HepG2 (cell line): ENCODE results near the gene S100A12. TPM values are rescaled to one million over a fixed set of nuclear protein-coding genes. Genes with fewer than 3 reads are reported as not detected.
A peak's percentile ranks its signal among the peaks of the same experiment; 100 is the strongest.

Experiments
- HBP1 ChIP-seq: IDR thresholded peaks from 2 replicates; pipeline ENCODE4 v1.6.1; 2016; ENCODE audit warnings: low read depth, control low read depth
- HIVEP1 ChIP-seq: sonication (generic); formaldehyde crosslinking; IDR thresholded peaks from 2 replicates; pipeline ENCODE4 v1.4.0; 2020; ENCODE audit warnings: mild to moderate bottlenecking, missing genetic modification reagents
- HNF4G ChIP-seq, 2 experiments: sonication (generic) in 1 of 2; formaldehyde crosslinking in 1 of 2; IDR thresholded peaks; 2 replicates each; pipeline versions ENCODE4 v1.4.0 to v1.6.1; 2011 to 2020; ENCODE audit warnings: borderline replicate concordance in 2 of 2, low read depth in 2 of 2, mild to moderate bottlenecking in 2 of 2, low read length in 1 of 2, missing genetic modification reagents in 1 of 2, moderate library complexity in 1 of 2
- HNRNPL ChIP-seq: fragments of 200-400 bp; formaldehyde crosslinking; IDR thresholded peaks from 2 replicates; pipeline ENCODE4 v1.6.1; 2017; ENCODE audit warnings: mild to moderate bottlenecking, low read depth, low read length
- MEF2D ChIP-seq: sonication (generic); formaldehyde crosslinking; IDR thresholded peaks from 2 replicates; pipeline ENCODE4 v1.5.1; 2020; ENCODE audit warnings: mild to moderate bottlenecking, missing genetic modification reagents
- MEIS2 ChIP-seq: sonication (generic); formaldehyde crosslinking; IDR thresholded peaks from 2 replicates; pipeline ENCODE4 v1.9.0; 2021; ENCODE audit warnings: mild to moderate bottlenecking, missing genetic modification reagents
- PCBP2 ChIP-seq: fragments of 200-400 bp; formaldehyde crosslinking; optimal IDR thresholded peaks from 2 replicates; pipeline ENCODE3; 2018; ENCODE audit warnings: low read length, low read depth; ENCODE audit not compliant: poor library complexity, severe bottlenecking
- POLR2AphosphoS2 ChIP-seq: IDR thresholded peaks from 2 replicates; pipeline ENCODE4 v1.6.1; 2011; ENCODE audit warnings: low read depth, low read length, improper control_type of control experiment
- SATB2 ChIP-seq: sonication (generic); formaldehyde crosslinking; IDR thresholded peaks from 2 replicates; pipeline ENCODE4 v1.5.0; 2020; ENCODE audit warnings: missing genetic modification reagents
- SCMH1 ChIP-seq: sonication (generic); formaldehyde crosslinking; IDR thresholded peaks from 2 replicates; pipeline ENCODE4 v1.9.0; 2021; ENCODE audit warnings: missing genetic modification reagents, mild to moderate bottlenecking, borderline replicate concordance
- SNAI1 ChIP-seq: sonication (generic); formaldehyde crosslinking; IDR thresholded peaks from 2 replicates; pipeline ENCODE4 v1.5.0; 2020; ENCODE audit warnings: mild to moderate bottlenecking, missing genetic modification reagents, borderline replicate concordance
- SP140L ChIP-seq: sonication (generic); formaldehyde crosslinking; IDR thresholded peaks from 2 replicates; pipeline ENCODE4 v1.4.0; 2020; ENCODE audit warnings: missing genetic modification reagents, borderline replicate concordance
- SYNCRIP ChIP-seq: fragments of 200-400 bp; formaldehyde crosslinking; IDR thresholded peaks from 2 replicates; pipeline ENCODE4 v1.6.1; 2018; ENCODE audit warnings: mild to moderate bottlenecking, low read depth, low read length; ENCODE audit not compliant: insufficient read depth
- TSC22D2 ChIP-seq: sonication (generic); formaldehyde crosslinking; IDR thresholded peaks from 2 replicates; pipeline ENCODE4 v1.5.1; 2020; ENCODE audit warnings: missing genetic modification reagents, mild to moderate bottlenecking, borderline replicate concordance
- U2AF2 ChIP-seq: fragments of 200-400 bp; formaldehyde crosslinking; IDR thresholded peaks from 2 replicates; pipeline ENCODE4 v1.6.1; 2017; ENCODE audit warnings: low read depth, mild to moderate bottlenecking, low read length
- XBP1 ChIP-seq: sonication (generic); formaldehyde crosslinking; IDR thresholded peaks from 2 replicates; pipeline ENCODE4 v1.5.0; 2020; ENCODE audit warnings: missing genetic modification reagents
- ZFP82 ChIP-seq: sonication (generic); formaldehyde crosslinking; IDR thresholded peaks from 2 replicates; pipeline ENCODE4 v1.5.1; 2020; ENCODE audit warnings: mild to moderate bottlenecking, missing genetic modification reagents, borderline replicate concordance
- ZNF326 ChIP-seq: sonication (generic); formaldehyde crosslinking; IDR thresholded peaks from 2 replicates; pipeline ENCODE4 v1.4.0; 2020; ENCODE audit warnings: missing genetic modification reagents, borderline replicate concordance
- ZNF333 ChIP-seq: sonication (generic); formaldehyde crosslinking; IDR thresholded peaks from 2 replicates; pipeline ENCODE4 v1.4.0; 2020; ENCODE audit warnings: mild to moderate bottlenecking, missing genetic modification reagents, borderline replicate concordance
- ZNF556 ChIP-seq: sonication (generic); formaldehyde crosslinking; IDR thresholded peaks from 2 replicates; pipeline ENCODE4 v1.4.0; 2020; ENCODE audit warnings: mild to moderate bottlenecking, missing genetic modification reagents, borderline replicate concordance
- ZNF891 ChIP-seq: sonication (generic); formaldehyde crosslinking; IDR thresholded peaks from 2 replicates; pipeline ENCODE4 v1.5.0; 2020; ENCODE audit warnings: mild to moderate bottlenecking, missing genetic modification reagents
- ZSCAN12 ChIP-seq: sonication (generic); formaldehyde crosslinking; IDR thresholded peaks from 2 replicates; pipeline ENCODE4 v1.9.0; 2021; ENCODE audit warnings: mild to moderate bottlenecking, missing genetic modification reagents
- polyA plus RNA-seq, 8 experiments: library from polyadenylated mRNA; depleted of rRNA in 3 of 8; stranded (reverse) in 7 of 8; unstranded in 1 of 8; fragments of >200 nt; fragmentation: Illumina TruSeq in 4 of 8; extraction: Trizol in 4 of 8; gene quantifications; 2 replicates each; pipeline versions ENCODE4 v1.2.1 to v1.2.3, GENCODE V29; 2011 to 2016; ENCODE audit warnings: low read depth in 4 of 8, missing spikeins in 1 of 8, mixed read lengths in 1 of 8; ENCODE audit not compliant: insufficient read depth in 1 of 8
- total RNA-seq, 5 experiments: library from RNA; depleted of rRNA; stranded (reverse); fragments of >200 nt; fragmentation: Illumina TruSeq; extraction: Trizol; gene quantifications; 2 replicates each; pipeline ENCODE4 v1.2.3, GENCODE V29; 2016; ENCODE audit warnings: low read depth in 1 of 5
- TF ChIP-seq, protein P1 (sequence below): sonication (generic); formaldehyde crosslinking; IDR thresholded peaks from 2 replicates; pipeline ENCODE4 v1.4.0; 2020; ENCODE audit warnings: missing genetic modification reagents, mild to moderate bottlenecking, borderline replicate concordance

S100A12 gene
- total and polyA plus RNA-seq, 2 of the 13 experiments (the other 11 are each of a cell fraction or from before 2014, with no cell fraction given) = not detected

- TF ChIP-seq HNF4G (IDR thresholded peaks at IDR 0.05; ENCODE audit: borderline replicate concordance, low read depth, low read length) = no peak
- TF ChIP-seq HNF4G (CRISPR knock-in tag; IDR thresholded peaks at IDR 0.05; ENCODE audit: borderline replicate concordance, low read depth) = no peak
- no peak for TF ChIP-seq HIVEP1 (CRISPR knock-in tag)
- no peak for TF ChIP-seq SNAI1 (CRISPR knock-in tag)
- TF ChIP-seq MEF2D = 0 out of 2 replicates have a peak, but pooled peaks have one; percentile 46
- peak; percentile 95 for TF ChIP-seq TSC22D2 (CRISPR knock-in tag)
- TF ChIP-seq ZFP82 (CRISPR knock-in tag) = no peak
- TF ChIP-seq MEIS2 (CRISPR knock-in tag) = 0 out of 2 replicates have a peak, but pooled peaks have one; percentile 35
- TF ChIP-seq SP140L (CRISPR knock-in tag) = peak; percentile 89; the same call in 1 of the 2 replicates
- TF ChIP-seq ZNF556 (CRISPR knock-in tag) = no peak
- TF ChIP-seq, protein P1, sequence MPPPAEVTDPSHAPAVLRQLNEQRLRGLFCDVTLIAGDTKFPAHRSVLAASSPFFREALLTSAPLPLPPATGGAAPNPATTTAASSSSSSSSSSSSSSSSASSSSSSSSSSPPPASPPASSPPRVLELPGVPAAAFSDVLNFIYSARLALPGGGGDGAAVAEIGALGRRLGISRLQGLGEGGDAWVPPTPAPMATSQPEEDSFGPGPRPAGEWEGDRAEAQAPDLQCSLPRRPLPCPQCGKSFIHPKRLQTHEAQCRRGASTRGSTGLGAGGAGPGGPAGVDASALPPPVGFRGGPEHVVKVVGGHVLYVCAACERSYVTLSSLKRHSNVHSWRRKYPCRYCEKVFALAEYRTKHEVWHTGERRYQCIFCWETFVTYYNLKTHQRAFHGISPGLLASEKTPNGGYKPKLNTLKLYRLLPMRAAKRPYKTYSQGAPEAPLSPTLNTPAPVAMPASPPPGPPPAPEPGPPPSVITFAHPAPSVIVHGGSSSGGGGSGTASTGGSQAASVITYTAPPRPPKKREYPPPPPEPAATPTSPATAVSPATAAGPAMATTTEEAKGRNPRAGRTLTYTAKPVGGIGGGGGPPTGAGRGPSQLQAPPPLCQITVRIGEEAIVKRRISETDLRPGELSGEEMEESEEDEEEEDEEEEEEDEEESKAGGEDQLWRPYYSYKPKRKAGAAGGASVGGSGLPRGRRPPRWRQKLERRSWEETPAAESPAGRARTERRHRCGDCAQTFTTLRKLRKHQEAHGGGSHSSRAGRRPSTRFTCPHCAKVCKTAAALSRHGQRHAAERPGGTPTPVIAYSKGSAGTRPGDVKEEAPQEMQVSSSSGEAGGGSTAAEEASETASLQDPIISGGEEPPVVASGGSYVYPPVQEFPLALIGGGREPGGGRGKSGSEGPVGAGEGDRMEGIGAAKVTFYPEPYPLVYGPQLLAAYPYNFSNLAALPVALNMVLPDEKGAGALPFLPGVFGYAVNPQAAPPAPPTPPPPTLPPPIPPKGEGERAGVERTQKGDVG (CRISPR knock-in tag) = no peak
- no peak for TF ChIP-seq POLR2AphosphoS2
- TF ChIP-seq SATB2 (CRISPR knock-in tag) = peak; percentile 83; the same call in 1 of the 2 replicates
- 0 out of 2 replicates have a peak, but pooled peaks have one; percentile 61 for TF ChIP-seq ZSCAN12 (CRISPR knock-in tag)
- TF ChIP-seq HBP1 = 0 out of 2 replicates have a peak, but pooled peaks have one; percentile 54
- no peak for TF ChIP-seq PCBP2
- TF ChIP-seq HNRNPL = no peak
- no peak for TF ChIP-seq SYNCRIP
- no peak for TF ChIP-seq SCMH1 (CRISPR knock-in tag)
- no peak for TF ChIP-seq U2AF2
- TF ChIP-seq ZNF891 (CRISPR knock-in tag) = no peak
- TF ChIP-seq XBP1 = peak; percentile 45; the same call in 1 of the 2 replicates
- TF ChIP-seq ZNF333 (CRISPR knock-in tag) = no peak
- TF ChIP-seq ZNF326 = no peak
Measured at GRCh38 chr1:153422450-153423068, 47.1 kb upstream of the S100A12 start (continued).
